GM18907 (cell line): ENCODE data around the gene LYG2.
"Not testable (repeated sequence)": the region's sequence is repeated elsewhere in the genome, so short reads cannot be mapped to it uniquely, and the experiment has no call there.

ENCODE experiments used
- ATAC-seq: cut with Tn5 transposase; IDR thresholded peaks from one replicate; pipeline ENCODE4 v1.9.1; 2021; ENCODE audit warnings: mild to moderate bottlenecking, moderate library complexity; ENCODE audit not compliant: unreplicated experiment

Gene LYG2

GRCh38 chr2:99201959-99202678 lies 53.3 kb downstream of the LYG2 start:
- no peak for ATAC-seq

- ATAC-seq = no peak
These were observed 55.2 kb downstream of the LYG2 start for GRCh38 chr2:99200076-99200800.

GRCh38 chr2:99198103-99198841 lies 57.2 kb downstream of the LYG2 start:
- ATAC-seq = no peak

DNA sequence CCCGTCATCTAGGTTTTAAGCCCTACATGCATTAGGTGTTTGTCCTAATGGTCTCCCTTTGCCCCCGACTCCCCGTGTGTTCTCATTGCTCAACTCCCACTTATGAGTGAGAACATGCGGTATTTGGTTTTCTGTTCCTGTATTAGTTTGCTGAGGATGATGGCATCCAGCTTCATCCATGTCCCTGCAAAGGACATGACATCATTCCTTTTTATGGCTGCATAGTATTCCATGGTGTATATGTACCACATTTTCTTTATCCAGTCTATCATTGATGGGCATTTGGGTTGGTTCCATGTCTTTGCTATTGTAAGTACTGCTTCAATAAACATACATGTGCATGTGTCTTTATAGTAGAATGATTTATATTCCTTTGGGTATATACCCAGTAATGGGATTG lies 63.1 kb downstream of the LYG2 start:
- ATAC-seq = not testable (repeated sequence)
